ENCODE results near the gene CMPK2. TPM values are rescaled to one million over a fixed set of nuclear protein-coding genes. Genes with fewer than 3 reads are reported as not detected.
"Not testable (repeated sequence)": the region's sequence is repeated elsewhere in the genome, so short reads cannot be mapped to it uniquely, and the experiment has no call there.

The CMPK2 gene
- total RNA-seq, 4 donors from 2014 or later, result 2.9 to 31.1 (median 5.9) TPM

- DNase-seq (ENCODE audit: low spot score) (no peak), ATAC-seq (ENCODE audit: low FRiP score) (no peak)
- no peak for TF ChIP-seq CTCF (IDR thresholded peaks at IDR 0.05)
These were observed 1.3 kb upstream of the CMPK2 start for GRCh38 chr2:6866982-6867381.

GRCh38 chr2:6866275-6866671 lies 566 bp upstream of the CMPK2 start:
- DNase-seq (ENCODE audit: low spot score) (no peak), ATAC-seq (ENCODE audit: low FRiP score) (no peak)
- no peak for TF ChIP-seq CTCF (IDR thresholded peaks at IDR 0.05)

- ATAC-seq (ENCODE audit: low FRiP score), result no peak
- TF ChIP-seq CTCF (IDR thresholded peaks at IDR 0.05), result no peak
- DNase-seq (ENCODE audit: low spot score), result no peak
These were observed 773 bp downstream of the CMPK2 start for GRCh38 chr2:6864923-6865345.

GRCh38 chr2:6864231-6864754 lies 1.4 kb downstream of the CMPK2 start:
- no peak for TF ChIP-seq CTCF (IDR thresholded peaks at IDR 0.05)
- DNase-seq (ENCODE audit: low spot score), result no peak
- ATAC-seq (ENCODE audit: low FRiP score), result no peak

GRCh38 chr2:6863792-6864191 lies 1.9 kb downstream of the CMPK2 start:
- no peak for TF ChIP-seq CTCF (IDR thresholded peaks at IDR 0.05)
- DNase-seq (ENCODE audit: low spot score) (no peak), ATAC-seq (ENCODE audit: low FRiP score) (no peak)

GRCh38 chr2:6860296-6860695 lies 5.4 kb downstream of the CMPK2 start:
- ATAC-seq (ENCODE audit: low FRiP score) (no peak), DNase-seq (ENCODE audit: low spot score) (no peak)
- no peak for TF ChIP-seq CTCF (IDR thresholded peaks at IDR 0.05)

- not testable (repeated sequence) for DNase-seq (ENCODE audit: low spot score); ATAC-seq (ENCODE audit: low FRiP score)
These were observed 7.2 kb downstream of the CMPK2 start for GRCh38 chr2:6858466-6859027.
